ENCODE data around the gene PARVG. TPM values are rescaled to one million over a fixed set of nuclear protein-coding genes. Genes with fewer than 3 reads are reported as not detected.

The PARVG gene
- total RNA-seq, 1 experiment from 2014 or later = 13.9 TPM

- no peaks in the 10 kb centered on the region for H3K27me3 ChIP-seq (replicated peaks; ENCODE audit: insufficient read depth, low read depth, low read length, poor library complexity)
- POLR2A ChIA-PET (ENCODE audit: low non-redundant PET) = no interaction called here
- H3K4me3 ChIP-seq (ENCODE audit: low read depth, low read length, poor library complexity, severe bottlenecking) = no peak overlapping the region
- no peaks in the 10 kb centered on the region for H3K36me3 ChIP-seq (ENCODE audit: insufficient read depth, low read length, poor library complexity, severe bottlenecking)
- no peak overlapping the region for H3K27ac ChIP-seq (ENCODE audit: low read depth, low read length, poor library complexity, severe bottlenecking)
- DNase-seq (ENCODE audit: low spot score) = no peak
- H3K9me3 ChIP-seq (ENCODE audit: low read depth, low read length, poor library complexity, severe bottlenecking) = no peaks in the 10 kb centered on the region
- intact Hi-C loops (cut with micrococcal nuclease; ENCODE audit: unreplicated experiment) = no loop called here
- CTCF ChIA-PET = no interaction called here
- TF ChIP-seq EZH2 (IDR thresholded peaks at IDR 0.05; ENCODE audit: borderline replicate concordance, low read depth, low read length, poor library complexity, severe bottlenecking) (no peak), CTCF (conservative IDR thresholded peaks at IDR 0.05; ENCODE audit: low read depth, low read length) (no peak)
- no peaks in the 10 kb centered on the region for H3K4me1 ChIP-seq (ENCODE audit: insufficient read depth, low read length, poor library complexity, severe bottlenecking)
- BruUV-seq (replicated peaks) = no TSS peak
Observed at GRCh38 chr22:44242946-44243724, 62.4 kb downstream of the PARVG start.

DNA sequence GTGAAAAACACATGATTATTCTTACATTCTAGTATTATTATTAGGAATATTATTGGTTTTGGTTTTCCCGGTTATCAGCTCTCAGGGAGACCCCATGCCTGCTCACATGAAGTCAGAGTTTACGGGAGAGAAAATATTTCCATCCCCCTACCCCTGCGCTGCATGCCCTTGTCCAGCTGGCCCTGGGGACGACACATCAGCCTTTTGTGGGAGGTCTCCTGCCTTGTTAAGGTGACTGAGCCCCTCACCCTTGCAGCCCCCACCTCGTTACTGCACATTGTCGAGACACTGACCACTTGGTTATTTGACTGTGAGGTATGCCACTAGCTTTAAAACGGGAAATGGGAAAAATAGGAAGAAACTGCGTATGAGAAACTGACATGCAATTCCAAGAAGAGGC is 63.0 kb downstream of the PARVG start:
- DNase-seq (ENCODE audit: low spot score) = no peak
- intact Hi-C loops (cut with micrococcal nuclease; ENCODE audit: unreplicated experiment) = no loop called here
- BruUV-seq (replicated peaks) = no TSS peak
- TF ChIP-seq EZH2 (IDR thresholded peaks at IDR 0.05; ENCODE audit: borderline replicate concordance, low read depth, low read length, poor library complexity, severe bottlenecking) = no peak
- no peak for TF ChIP-seq CTCF (conservative IDR thresholded peaks at IDR 0.05; ENCODE audit: low read depth, low read length)
- Histone ChIP-seq H3K36me3 (ENCODE audit: insufficient read depth, low read length, poor library complexity, severe bottlenecking) (no peaks in the 10 kb centered on the region), H3K4me3 (ENCODE audit: low read depth, low read length, poor library complexity, severe bottlenecking) (no peak overlapping the region), H3K27me3 (replicated peaks; ENCODE audit: insufficient read depth, low read depth, low read length, poor library complexity) (no peaks in the 10 kb centered on the region), H3K9me3 (ENCODE audit: low read depth, low read length, poor library complexity, severe bottlenecking) (no peaks in the 10 kb centered on the region), H3K27ac (ENCODE audit: low read depth, low read length, poor library complexity, severe bottlenecking) (no peak overlapping the region), H3K4me1 (ENCODE audit: insufficient read depth, low read length, poor library complexity, severe bottlenecking) (no peaks in the 10 kb centered on the region)
- ChIA-PET POLR2A (ENCODE audit: low non-redundant PET) (no interaction called here), CTCF (no interaction called here)

DNA sequence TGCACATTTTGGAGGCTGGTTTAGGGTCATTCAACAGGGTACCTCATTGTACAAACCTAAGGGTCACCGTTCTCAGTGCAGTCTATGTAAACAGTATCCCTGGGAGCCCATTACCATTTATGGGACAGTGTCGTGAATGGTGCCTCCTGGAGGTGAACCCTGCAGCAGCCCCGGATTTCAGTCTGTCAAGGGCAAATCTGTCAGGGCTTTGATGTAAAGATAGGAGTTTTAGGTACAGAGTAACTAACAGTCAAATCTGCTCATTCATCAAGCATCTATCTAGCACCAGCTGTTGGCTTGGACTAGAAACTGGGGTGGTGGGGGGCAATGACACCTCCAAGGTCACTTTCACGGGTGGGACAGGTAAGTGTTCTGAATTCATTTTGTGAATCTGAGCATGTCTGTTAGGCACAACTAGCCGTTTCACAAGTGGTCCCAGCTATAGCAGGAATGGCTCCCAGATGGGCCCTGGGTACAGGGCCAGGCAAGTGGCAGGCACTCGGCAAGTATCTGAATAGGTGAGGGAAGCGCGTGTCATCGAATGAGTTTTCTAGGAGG is 63.6 kb downstream of the PARVG start:
- POLR2A ChIA-PET (ENCODE audit: low non-redundant PET) = no interaction called here
- no peaks in the 10 kb centered on the region for H3K4me1 ChIP-seq (ENCODE audit: insufficient read depth, low read length, poor library complexity, severe bottlenecking)
- no peak overlapping the region for H3K27ac ChIP-seq (ENCODE audit: low read depth, low read length, poor library complexity, severe bottlenecking)
- no peak for TF ChIP-seq CTCF (conservative IDR thresholded peaks at IDR 0.05; ENCODE audit: low read depth, low read length)
- no peak for TF ChIP-seq EZH2 (IDR thresholded peaks at IDR 0.05; ENCODE audit: borderline replicate concordance, low read depth, low read length, poor library complexity, severe bottlenecking)
- DNase-seq (ENCODE audit: low spot score) = no peak
- H3K36me3 ChIP-seq (ENCODE audit: insufficient read depth, low read length, poor library complexity, severe bottlenecking) = no peaks in the 10 kb centered on the region
- H3K4me3 ChIP-seq (ENCODE audit: low read depth, low read length, poor library complexity, severe bottlenecking) = no peak overlapping the region
- no peaks in the 10 kb centered on the region for H3K9me3 ChIP-seq (ENCODE audit: low read depth, low read length, poor library complexity, severe bottlenecking)
- H3K27me3 ChIP-seq (replicated peaks; ENCODE audit: insufficient read depth, low read depth, low read length, poor library complexity) = no peaks in the 10 kb centered on the region
- BruUV-seq (replicated peaks) = no TSS peak
- intact Hi-C loops (cut with micrococcal nuclease; ENCODE audit: unreplicated experiment) = no loop called here
- CTCF ChIA-PET = no interaction called here

Data from A673 (cell line).